PFSK-1 (cell line): ENCODE results near the gene HDAC7.

ENCODE experiments used
- POLR2AphosphoS5 ChIP-seq: IDR thresholded peaks from 2 replicates; pipeline ENCODE4 v1.6.1; 2012; ENCODE audit warnings: low read depth, mild to moderate bottlenecking, control low read depth, low read length, moderate library complexity
- SIN3A ChIP-seq: IDR thresholded peaks from 2 replicates; pipeline ENCODE4 v1.6.1; 2012; ENCODE audit warnings: mild to moderate bottlenecking, low read length, moderate library complexity, borderline replicate concordance; ENCODE audit not compliant: insufficient read depth
- TAF1 ChIP-seq: IDR thresholded peaks from 2 replicates; pipeline ENCODE4 v1.6.1; 2012; ENCODE audit warnings: low read length, control low read depth, borderline replicate concordance; ENCODE audit not compliant: insufficient read depth
- TF ChIP-seq, protein P1 (sequence below), 2 experiments: IDR thresholded peaks; 2 replicates each; pipeline versions ENCODE4 v1.6.1 to v1.8.0; 2011 to 2012; ENCODE audit warnings: low read depth in 2 of 2, low read length in 2 of 2, control low read depth in 1 of 2, inconsistent platforms in 1 of 2, mild to moderate bottlenecking in 1 of 2, moderate library complexity in 1 of 2; ENCODE audit not compliant: insufficient read depth in 1 of 2

DNA sequence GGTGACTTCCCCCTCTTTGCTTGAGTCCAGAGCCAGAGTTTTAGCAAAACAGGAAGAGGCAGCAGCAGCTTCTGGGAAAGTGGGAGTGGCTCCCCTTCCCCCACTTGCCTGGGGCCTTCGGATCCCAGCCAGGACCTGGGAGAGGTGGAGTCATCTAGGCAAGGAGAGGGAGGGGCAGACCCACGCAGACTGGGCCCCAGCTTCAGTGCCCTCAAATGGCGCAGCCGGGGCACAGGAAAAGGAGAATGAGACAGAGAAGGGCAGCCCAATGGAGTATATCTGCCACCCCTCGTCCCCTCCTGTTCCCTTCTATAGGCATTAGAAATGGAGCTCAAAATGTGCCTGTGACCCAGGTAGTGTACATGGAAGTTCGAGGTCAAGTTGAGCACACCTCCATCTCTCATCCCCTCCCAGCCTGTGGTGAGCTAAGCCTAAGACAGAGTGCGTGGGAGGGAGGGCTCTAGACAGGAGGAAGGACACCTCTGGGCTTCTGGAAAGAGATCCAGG, 9.3 kb upstream of the HDAC7 start:
- TF ChIP-seq, protein P1, sequence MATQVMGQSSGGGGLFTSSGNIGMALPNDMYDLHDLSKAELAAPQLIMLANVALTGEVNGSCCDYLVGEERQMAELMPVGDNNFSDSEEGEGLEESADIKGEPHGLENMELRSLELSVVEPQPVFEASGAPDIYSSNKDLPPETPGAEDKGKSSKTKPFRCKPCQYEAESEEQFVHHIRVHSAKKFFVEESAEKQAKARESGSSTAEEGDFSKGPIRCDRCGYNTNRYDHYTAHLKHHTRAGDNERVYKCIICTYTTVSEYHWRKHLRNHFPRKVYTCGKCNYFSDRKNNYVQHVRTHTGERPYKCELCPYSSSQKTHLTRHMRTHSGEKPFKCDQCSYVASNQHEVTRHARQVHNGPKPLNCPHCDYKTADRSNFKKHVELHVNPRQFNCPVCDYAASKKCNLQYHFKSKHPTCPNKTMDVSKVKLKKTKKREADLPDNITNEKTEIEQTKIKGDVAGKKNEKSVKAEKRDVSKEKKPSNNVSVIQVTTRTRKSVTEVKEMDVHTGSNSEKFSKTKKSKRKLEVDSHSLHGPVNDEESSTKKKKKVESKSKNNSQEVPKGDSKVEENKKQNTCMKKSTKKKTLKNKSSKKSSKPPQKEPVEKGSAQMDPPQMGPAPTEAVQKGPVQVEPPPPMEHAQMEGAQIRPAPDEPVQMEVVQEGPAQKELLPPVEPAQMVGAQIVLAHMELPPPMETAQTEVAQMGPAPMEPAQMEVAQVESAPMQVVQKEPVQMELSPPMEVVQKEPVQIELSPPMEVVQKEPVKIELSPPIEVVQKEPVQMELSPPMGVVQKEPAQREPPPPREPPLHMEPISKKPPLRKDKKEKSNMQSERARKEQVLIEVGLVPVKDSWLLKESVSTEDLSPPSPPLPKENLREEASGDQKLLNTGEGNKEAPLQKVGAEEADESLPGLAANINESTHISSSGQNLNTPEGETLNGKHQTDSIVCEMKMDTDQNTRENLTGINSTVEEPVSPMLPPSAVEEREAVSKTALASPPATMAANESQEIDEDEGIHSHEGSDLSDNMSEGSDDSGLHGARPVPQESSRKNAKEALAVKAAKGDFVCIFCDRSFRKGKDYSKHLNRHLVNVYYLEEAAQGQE (IDR thresholded peaks at IDR 0.05; ENCODE audit: insufficient read depth in 1 of 2, low read depth in 2 of 2, low read length in 2 of 2), result no peak
- TF ChIP-seq POLR2AphosphoS5, result no peak
- no peak for TF ChIP-seq SIN3A
- no peak for TF ChIP-seq TAF1
